NOMO-1 (cell line): ENCODE data around the gene SPATA22.
"Not testable (repeated sequence)": the region's sequence is repeated elsewhere in the genome, so short reads cannot be mapped to it uniquely, and the experiment has no call there.

Experiments
- DNase-seq, 2 experiments: peaks; one replicate each; lab custom pipeline; 2025; ENCODE audit not compliant: unreplicated experiment in 2 of 2; lab: John Stamatoyannopoulos, UW

The SPATA22 gene

GRCh38 chr17:3474212-3474611 lies 2.6 kb upstream of the SPATA22 start:
- DNase-seq = no peak

DNA sequence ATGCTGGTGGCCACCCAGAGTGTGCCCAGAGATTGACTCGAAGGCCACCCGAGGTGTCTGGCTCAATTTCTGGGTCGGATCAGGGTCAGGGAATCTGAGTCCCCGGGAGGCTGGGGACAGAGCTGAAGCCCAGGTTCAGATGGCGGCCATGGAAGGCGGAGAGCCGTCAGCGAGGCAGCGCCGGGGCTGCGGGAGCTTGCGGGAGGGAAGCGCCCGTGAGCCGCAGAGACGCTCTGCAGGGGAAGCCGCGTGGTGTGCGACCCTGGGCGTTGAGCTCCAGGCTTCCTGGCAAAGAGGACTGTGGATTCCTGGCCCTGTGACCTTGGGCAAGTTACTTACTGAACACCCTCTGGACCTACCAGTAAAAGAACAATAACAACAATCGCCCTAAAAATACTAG lies 518 bp upstream of the SPATA22 start:
- DNase-seq = no peak

- DNase-seq = no peak
Observed at GRCh38 chr17:3469529-3469928, 2.1 kb downstream of the SPATA22 start.

DNA sequence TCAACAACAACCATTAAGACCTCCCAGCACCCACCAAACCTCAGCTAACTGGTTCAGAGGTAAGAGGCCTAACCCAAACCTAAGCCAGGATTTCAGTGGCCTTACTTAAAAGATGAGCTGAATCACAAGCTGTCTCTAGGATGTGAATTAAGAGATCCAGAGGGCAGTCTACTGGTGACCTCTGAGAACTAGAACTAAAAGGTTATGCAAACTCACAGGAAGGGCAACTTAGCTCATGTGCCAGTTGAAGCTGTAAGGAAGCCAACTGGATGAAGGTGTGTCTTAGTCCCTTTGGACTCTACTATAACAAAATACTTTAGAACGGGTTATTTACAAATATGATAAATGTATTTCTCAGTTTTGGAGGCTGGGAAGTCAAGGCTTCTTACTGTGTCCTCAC lies 5.3 kb downstream of the SPATA22 start:
- not testable (repeated sequence) for DNase-seq

- no peak for DNase-seq
Observed at GRCh38 chr17:3448059-3448665, 23.5 kb downstream of the SPATA22 start.

DNA sequence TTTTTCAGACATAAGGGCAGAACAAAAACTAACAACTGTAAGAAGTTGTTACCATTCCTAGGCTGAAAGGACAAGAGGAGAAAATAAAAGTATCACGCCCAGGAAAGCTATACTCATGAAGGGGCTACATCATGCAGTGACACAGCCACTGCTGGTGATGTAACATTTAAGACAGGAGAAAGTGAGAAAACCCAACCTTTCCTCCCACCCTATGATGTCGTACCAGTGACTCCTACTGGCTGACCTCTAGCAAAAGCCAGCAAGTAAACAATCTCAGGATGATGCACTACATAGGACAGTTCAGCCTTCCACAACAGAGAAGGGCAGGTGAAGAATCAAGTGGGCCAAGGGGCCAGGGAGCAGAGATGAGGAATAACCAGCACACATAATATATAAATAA lies 24.0 kb downstream of the SPATA22 start:
- DNase-seq = peak; percentile 5 to 16

DNA sequence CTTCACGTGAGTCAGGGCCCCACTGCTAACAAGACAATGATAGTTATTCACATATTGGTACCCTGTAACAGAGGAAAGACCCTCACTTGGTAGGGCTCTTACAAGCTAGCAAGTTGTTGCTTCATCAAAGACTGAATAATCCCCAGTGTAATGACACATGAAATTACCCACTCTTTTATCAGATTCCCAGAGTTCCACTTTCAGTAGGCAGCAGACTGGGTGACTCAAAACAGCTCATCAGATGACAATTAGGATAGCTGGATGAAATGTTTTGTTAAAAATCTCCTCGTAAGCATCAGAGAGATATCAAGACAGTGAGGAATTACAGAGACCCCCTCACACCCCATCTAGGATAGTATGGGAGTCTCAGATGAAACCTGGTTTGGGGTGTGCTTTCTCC lies 31.2 kb downstream of the SPATA22 start:
- DNase-seq = no peak

DNA sequence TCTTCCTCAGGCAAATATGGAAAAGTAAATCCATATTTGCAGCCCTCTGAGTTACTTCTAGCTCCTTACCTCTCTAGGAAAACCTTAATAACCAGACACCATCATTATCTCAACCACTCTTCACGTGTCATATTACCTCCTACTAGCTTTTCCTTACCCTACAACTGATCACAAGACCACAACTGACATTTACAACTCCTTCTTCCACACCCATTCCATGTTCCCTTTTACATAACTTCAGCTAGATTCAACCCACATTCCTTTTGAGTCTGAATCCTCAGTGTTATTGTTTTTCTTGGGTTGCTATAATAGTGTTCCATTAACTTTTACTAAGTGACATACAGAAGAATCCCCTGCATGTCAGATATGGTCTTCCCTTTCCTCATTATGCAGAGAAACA lies 33.3 kb downstream of the SPATA22 start:
- no peak for DNase-seq

GRCh38 chr17:3433741-3434140 lies 37.9 kb downstream of the SPATA22 start, which contains the start of gene OR1E2:
TSS of gene OR1E2 (minus strand) at chr17:3433841. CDS start at chr17:3433841, 0 bp downstream.
- no peak for DNase-seq

DNA sequence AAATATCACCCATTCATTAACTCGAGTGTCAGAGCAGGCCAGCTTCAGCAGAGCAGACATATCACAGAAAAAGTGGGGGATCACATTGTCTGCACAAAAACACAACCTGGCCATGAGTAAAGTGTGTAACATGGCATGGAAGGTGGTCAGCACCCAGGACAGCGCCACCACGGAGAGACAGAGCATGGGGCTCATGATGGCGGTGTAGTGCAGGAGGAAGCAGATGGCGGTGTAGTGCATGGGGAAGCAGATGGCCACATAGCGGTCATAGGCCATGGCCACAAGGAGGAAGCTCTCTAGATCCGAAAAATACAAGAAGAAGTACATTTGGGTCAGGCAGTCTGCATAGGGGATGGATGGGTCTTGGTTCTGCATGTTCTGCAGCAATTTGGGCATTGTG lies 38.4 kb downstream of the SPATA22 start:
- peak; percentile 33 to 45 for DNase-seq

DNA sequence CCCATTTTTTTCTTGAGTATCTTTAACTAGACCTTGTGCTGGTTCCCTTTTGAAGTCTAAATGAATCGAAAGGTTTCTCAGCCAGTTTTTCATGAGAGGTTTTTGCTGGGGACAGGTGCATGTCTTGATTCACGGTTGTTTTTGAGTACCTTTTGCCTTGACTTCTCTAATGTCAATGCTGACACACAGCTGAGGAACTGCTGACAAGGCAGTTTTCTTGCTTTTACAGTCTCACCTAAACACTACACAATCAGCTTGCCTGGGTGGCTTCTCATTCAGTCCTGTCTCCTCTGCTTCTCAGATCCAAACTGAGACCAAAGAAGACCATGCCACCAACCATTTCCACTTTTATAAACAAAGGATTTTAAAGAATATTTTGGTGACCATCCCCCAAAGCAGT lies 53.4 kb downstream of the SPATA22 start:
- DNase-seq = no peak

GRCh38 chr17:3415610-3416009 lies 56.0 kb downstream of the SPATA22 start:
- no peak for DNase-seq

- not testable (repeated sequence) for DNase-seq
Observed at GRCh38 chr17:3412216-3412615, 59.4 kb downstream of the SPATA22 start.

- no peak for DNase-seq
Observed at GRCh38 chr17:3411070-3411469, 60.5 kb downstream of the SPATA22 start, which contains the start of gene OR3A3. TSS of gene OR3A3 (plus strand) at chr17:3411370.

- DNase-seq = not testable (repeated sequence)
Observed at GRCh38 chr17:3403856-3404255, 67.8 kb downstream of the SPATA22 start.

DNA sequence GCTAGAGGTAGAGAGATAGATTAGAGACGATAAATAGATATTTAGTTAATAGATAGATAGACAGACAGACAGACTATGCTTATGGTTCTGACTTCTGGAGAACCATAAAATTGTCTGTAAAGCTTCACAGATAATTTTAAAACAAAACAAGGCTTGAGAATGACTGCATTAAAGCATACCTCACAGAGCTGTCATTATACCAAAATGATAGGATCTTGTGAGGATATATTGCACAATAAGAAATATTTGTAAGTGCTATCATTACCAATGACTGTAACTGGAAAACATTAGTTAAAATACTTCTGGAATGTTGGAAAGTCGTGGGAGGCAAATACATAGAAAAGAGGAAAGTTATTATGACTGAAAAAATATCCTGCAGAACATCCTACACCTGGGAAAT lies 69.8 kb downstream of the SPATA22 start:
- no peak for DNase-seq

DNA sequence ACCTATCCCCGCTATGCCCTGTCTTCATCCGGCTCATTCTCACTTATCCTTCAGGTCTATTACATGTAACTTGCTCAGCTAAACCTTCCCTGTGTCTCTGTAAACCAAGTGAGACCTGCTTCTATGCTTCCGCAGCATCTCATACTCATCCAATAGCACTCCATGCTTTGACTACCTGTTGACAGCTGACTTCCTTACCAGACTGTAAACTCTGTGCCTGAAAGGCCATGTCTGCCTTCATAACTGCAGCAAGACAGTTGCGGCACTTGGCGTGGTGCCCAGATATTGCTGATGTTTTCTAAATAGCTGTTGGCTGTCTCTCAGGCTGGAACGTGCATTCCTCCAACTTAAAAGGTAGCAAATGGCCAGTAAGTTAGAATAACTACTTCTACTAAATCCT lies 71.6 kb downstream of the SPATA22 start:
- DNase-seq = no peak

- no peak for DNase-seq
Observed at GRCh38 chr17:3398310-3398709, 73.3 kb downstream of the SPATA22 start, which contains the start of gene OR1E1. TSS of gene OR1E1 (minus strand) at chr17:3398410. CDS start at chr17:3398410, 0 bp downstream.

- not testable (repeated sequence) for DNase-seq
Observed at GRCh38 chr17:3397801-3398200, 73.8 kb downstream of the SPATA22 start.
